Suprapubic skin (tissue), 4 donors: ENCODE measurements around the gene ZNF724.

Source experiments
- CTCF ChIP-seq, 2 donors: fragments of 200-600 bp in 1 of 2; fragments of 450-650 bp in 1 of 2; sonication (generic) in 1 of 2; IDR thresholded peaks; one replicate each; pipeline ENCODE4 v1.5.1; 2016 to 2019; ENCODE audit warnings: antibody characterized with exemption in 2 of 2, mild to moderate bottlenecking in 1 of 2, moderate library complexity in 1 of 2
- EP300 ChIP-seq: sonication (generic); formaldehyde crosslinking; IDR thresholded peaks from one replicate; pipeline ENCODE4 v1.6.1; 2017; ENCODE audit warnings: antibody characterized with exemption
- POLR2A ChIP-seq, 2 donors: fragments of 450-650 bp; IDR thresholded peaks; one replicate each; pipeline ENCODE4 v1.6.1; 2017; ENCODE audit warnings: antibody characterized with exemption in 2 of 2, mild to moderate bottlenecking in 2 of 2, moderate library complexity in 2 of 2
- POLR2AphosphoS5 ChIP-seq, 3 donors: sonication (generic); formaldehyde crosslinking; IDR thresholded peaks; one replicate each; pipeline ENCODE4 v1.6.1; 2017; ENCODE audit warnings: antibody characterized with exemption in 3 of 3

GRCh38 chr19:23260956-23261355 is 10.8 kb upstream of the ZNF724 start:
- TF ChIP-seq CTCF (IDR thresholded peaks at IDR 0.05) (no peak), POLR2A (IDR thresholded peaks at IDR 0.05) (no peak), POLR2AphosphoS5 (IDR thresholded peaks at IDR 0.05) (no peak), EP300 (no peak)
